Gastroesophageal sphincter (tissue), 4 donors: ENCODE data around the gene CSNK2B. TPM values are rescaled to one million over a fixed set of nuclear protein-coding genes. Genes with fewer than 3 reads are reported as not detected.

Experiments
- ATAC-seq: fragments of 150-250 bp; one replicate; pipeline ENCODE4 v1.9.1; 2016; ENCODE audit warnings: mild to moderate bottlenecking, moderate library complexity
- H3K27ac ChIP-seq, 4 donors: fragments of 200-600 bp; sonication (generic) in 3 of 4; 1 replicate in 3 of 4; 2 replicates in 1 of 4; pipeline ENCODE4 v1.5.1; 2016 to 2019
- H3K27me3 ChIP-seq: fragments of 200-600 bp; sonication (generic); one replicate; pipeline ENCODE4 v1.5.1; 2019
- H3K36me3 ChIP-seq, 2 donors: fragments of 200-600 bp; sonication (generic); one replicate each; pipeline ENCODE4 v1.5.1; 2019; ENCODE audit warnings: control low read depth in 1 of 2
- H3K4me1 ChIP-seq, 3 donors: fragments of 200-600 bp; sonication (generic); 1 replicate in 2 of 3; 2 replicates in 1 of 3; pipeline ENCODE4 v1.5.1; 2016 to 2019; ENCODE audit warnings: control low read depth in 2 of 3
- H3K4me3 ChIP-seq, 2 donors: fragments of 200-600 bp; sonication (generic); one replicate each; pipeline ENCODE4 v1.5.1; 2019; ENCODE audit warnings: mild to moderate bottlenecking in 1 of 2, moderate library complexity in 1 of 2
- H3K9me3 ChIP-seq, 3 donors: fragments of 200-600 bp; sonication (generic); one replicate each; pipeline ENCODE4 v1.5.1; 2017 to 2019; ENCODE audit warnings: control low read depth in 2 of 3
- CTCF ChIP-seq, 4 experiments: fragments of 200-600 bp in 2 of 4; fragments of 450-650 bp in 2 of 4; sonication (generic) in 1 of 4; IDR thresholded peaks; one replicate each; pipeline ENCODE4 v1.5.1; 2017 to 2019; ENCODE audit warnings: antibody characterized with exemption in 4 of 4, mild to moderate bottlenecking in 2 of 4, moderate library complexity in 2 of 4
- EP300 ChIP-seq: sonication (generic); formaldehyde crosslinking; IDR thresholded peaks from one replicate; pipeline ENCODE4 v1.6.1; 2017; ENCODE audit warnings: antibody characterized with exemption, mild to moderate bottlenecking
- POLR2A ChIP-seq, 2 donors: fragments of 450-650 bp; IDR thresholded peaks; one replicate each; pipeline ENCODE4 v1.6.1; 2017; ENCODE audit warnings: antibody characterized with exemption in 2 of 2, mild to moderate bottlenecking in 2 of 2, moderate library complexity in 1 of 2
- POLR2AphosphoS5 ChIP-seq: sonication (generic); formaldehyde crosslinking; IDR thresholded peaks from one replicate; pipeline ENCODE4 v1.6.1; 2017; ENCODE audit warnings: antibody characterized with exemption
- WGBS, 2 donors: methylation state at CpG; one replicate each; pipeline ENCODE4 v1.1.5; 2018; ENCODE audit warnings: low coverage in 1 of 2; 5-methylcytosine and 5-hydroxymethylcytosine counted together
- total RNA-seq, 4 donors: library from RNA; depleted of rRNA; stranded (reverse); fragments of >200 nt; gene quantifications; one replicate each; pipeline ENCODE4 v1.1.0, GENCODE V29; 2016

The CSNK2B gene
- total RNA-seq, 4 donors from 2014 or later, result 162 to 197 (median 167) TPM

- WGBS, 2 donors, result 2 to 5% methylated on average over 14 to 16 of the region's 29 CpGs
- Histone ChIP-seq H3K27ac (peak overlapping the region; percentile 84 to 99 (median 97)), H3K4me1 (peaks cover 0 to 57% (median 16%) of the 10 kb centered on the region in 3 donors), H3K4me3 (peak overlapping the region; percentile 52 to 83), H3K9me3 (no peaks in the 10 kb centered on the region), H3K27me3 (no peaks in the 10 kb centered on the region), H3K36me3 (peaks cover 0 to 54% of the 10 kb centered on the region in 2 donors)
- no peak for TF ChIP-seq EP300
- TF ChIP-seq POLR2AphosphoS5, result peak; percentile 26
- TF ChIP-seq POLR2A (IDR thresholded peaks at IDR 0.05), result no peak
- no peak for TF ChIP-seq CTCF (IDR thresholded peaks at IDR 0.05)
- peak; percentile 75 for ATAC-seq
Measured at GRCh38 chr6:31651602-31652191, 14.2 kb upstream of the CSNK2B start.

GRCh38 chr6:31652925-31653724 is 12.8 kb upstream of the CSNK2B start:
- TF ChIP-seq POLR2AphosphoS5 (no peak), CTCF (IDR thresholded peaks at IDR 0.05) (peak in 1 of 4 experiments; percentile 25)
- H3K4me1 ChIP-seq, result peaks cover 0 to 71% (median 18%) of the 10 kb centered on the region in 3 donors
- 11 to 12% methylated on average over 25 to 27 of the region's 37 CpGs for WGBS, 2 donors

GRCh38 chr6:31654574-31655348 is 11.1 kb upstream of the CSNK2B start:
- 90 to 92% methylated on average over 7 of the region's 8 CpGs for WGBS, 2 donors
- no peak for ATAC-seq
- H3K27me3 ChIP-seq, result no peaks in the 10 kb centered on the region
- TF ChIP-seq POLR2A (IDR thresholded peaks at IDR 0.05) (no peak), POLR2AphosphoS5 (no peak), EP300 (no peak), CTCF (IDR thresholded peaks at IDR 0.05) (no peak)
- H3K36me3 ChIP-seq, result peaks cover 0 to 42% of the 10 kb centered on the region in 2 donors
- H3K27ac ChIP-seq, result no peak overlapping the region
- H3K4me3 ChIP-seq, result no peak overlapping the region
- H3K4me1 ChIP-seq, result peaks cover 8 to 78% (median 35%) of the 10 kb centered on the region in 3 donors
- H3K9me3 ChIP-seq, result no peaks in the 10 kb centered on the region

More at GRCh38 chr6:31652925-31653724, 12.8 kb upstream of the CSNK2B start:
- H3K9me3 ChIP-seq, result no peaks in the 10 kb centered on the region
- no peaks in the 10 kb centered on the region for H3K27me3 ChIP-seq
- peak; percentile 80 for ATAC-seq
- H3K27ac ChIP-seq, result peak overlapping the region; percentile 84 to 99 (median 97)
- H3K4me3 ChIP-seq, result peak overlapping the region; percentile 52 to 83
- H3K36me3 ChIP-seq, result peaks cover 0 to 54% of the 10 kb centered on the region in 2 donors

- no peak for ATAC-seq
- H3K27me3 ChIP-seq, result no peaks in the 10 kb centered on the region
- H3K36me3 ChIP-seq, result peaks cover 0 to 38% of the 10 kb centered on the region in 2 donors
- no peaks in the 10 kb centered on the region for H3K9me3 ChIP-seq
- WGBS, 2 donors, result 74 to 75% methylated on average over 5 to 6 of the region's 8 CpGs
- H3K27ac ChIP-seq, result no peak within 1 kb of the TSS
- no peak for TF ChIP-seq EP300
- TF ChIP-seq POLR2AphosphoS5, result no peak
- no peak for TF ChIP-seq POLR2A (IDR thresholded peaks at IDR 0.05)
- TF ChIP-seq CTCF (IDR thresholded peaks at IDR 0.05), result no peak
- no peak within 1 kb of the TSS for H3K4me3 ChIP-seq
- peaks cover 8 to 74% (median 35%) of the 10 kb centered on the region in 3 donors for H3K4me1 ChIP-seq
Measured at GRCh38 chr6:31655349-31656237, 10.3 kb upstream of the CSNK2B start, which contains the start of gene APOM. APOM (plus strand) TSS chr6:31655894; CDS start chr6:31655967, 73 bp downstream.
